ENCODE data around the gene RIPK4.
A peak's percentile ranks its signal among the peaks of the same experiment; 100 is the strongest.

RIPK4 gene

GRCh38 chr21:41780337-41781049 lies 13.6 kb upstream of the RIPK4 start:
- POLR2A ChIA-PET, result no interaction called here
- CTCF ChIA-PET, result interaction anchor here (0.8 to 9.1 kb wide), 3 partner anchors 10 to 168 kb away, joined by 3 to 188 read pairs (median 5); no protein-coding TSS in a partner anchor
- no peak overlapping the region for H3K4me3 ChIP-seq (ENCODE audit: low read depth, low read length)
- DNase-seq (ENCODE audit: low read depth, low spot score), result no peak
- TF ChIP-seq CTCF (IDR thresholded peaks at IDR 0.05; ENCODE audit: insufficient read depth, low read length, missing control alignments), result no peak

DNA sequence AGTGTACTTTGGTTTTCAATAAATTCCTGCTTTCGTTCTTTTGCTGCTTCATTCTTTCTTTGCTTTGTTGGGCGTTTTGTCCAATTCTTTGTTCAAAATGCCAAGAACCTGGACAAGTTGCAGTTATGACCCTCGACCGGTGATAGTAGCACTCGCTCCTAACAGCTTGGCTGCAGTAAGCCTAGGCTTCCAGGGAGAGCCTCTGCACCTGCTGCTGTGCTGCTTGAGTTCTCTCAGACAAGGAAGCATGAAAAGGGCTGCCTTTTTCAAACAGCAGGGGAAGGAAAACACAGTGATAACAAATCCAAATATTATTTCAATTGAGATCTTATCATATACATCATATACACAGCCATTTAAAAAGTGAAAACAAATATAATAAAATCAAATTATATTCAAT lies 12.8 kb upstream of the RIPK4 start:
- CTCF ChIA-PET, result interaction anchor here (2.2 to 9.1 kb wide), 2 partner anchors 9 to 167 kb away, joined by 6 to 188 read pairs; no protein-coding TSS in a partner anchor
- no peak for TF ChIP-seq CTCF (IDR thresholded peaks at IDR 0.05; ENCODE audit: insufficient read depth, low read length, missing control alignments)
- POLR2A ChIA-PET, result no interaction called here
- DNase-seq (ENCODE audit: low read depth, low spot score), result no peak
- no peak overlapping the region for H3K4me3 ChIP-seq (ENCODE audit: low read depth, low read length)

DNA sequence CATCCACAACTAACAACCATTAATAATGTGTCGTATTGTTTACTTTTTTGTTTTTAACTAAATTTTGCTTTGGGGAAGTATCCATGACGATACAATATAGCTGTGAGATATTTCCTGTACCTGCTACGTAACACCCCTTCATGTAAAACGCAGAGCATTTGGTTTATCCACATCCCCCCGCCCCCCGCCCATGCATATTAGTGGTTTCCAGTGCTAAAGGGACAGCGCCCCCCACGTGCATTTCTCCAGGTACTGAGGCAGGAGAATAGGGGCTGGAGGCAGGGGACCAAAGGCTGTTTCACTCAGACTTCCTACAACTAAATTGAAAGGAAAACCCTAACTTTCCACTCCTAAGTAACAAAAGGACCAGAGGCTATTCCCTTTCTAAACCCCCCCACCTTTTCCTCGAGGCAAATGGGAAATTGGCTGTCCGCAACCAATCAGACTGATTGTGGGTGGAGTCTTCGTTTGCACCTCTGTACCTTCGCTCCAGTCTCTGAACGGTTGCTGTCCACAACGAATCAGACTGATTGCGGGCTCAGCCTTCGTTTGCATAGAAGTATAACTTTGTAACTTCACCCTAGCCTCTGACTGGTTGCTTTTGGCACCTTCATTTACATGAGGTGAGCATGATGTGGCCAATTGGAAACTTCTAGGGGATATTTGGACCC lies 12.2 kb upstream of the RIPK4 start:
- no peak overlapping the region for H3K4me3 ChIP-seq (ENCODE audit: low read depth, low read length)
- no peak for TF ChIP-seq CTCF (IDR thresholded peaks at IDR 0.05; ENCODE audit: insufficient read depth, low read length, missing control alignments)
- ChIA-PET CTCF (interaction anchor here (1.2 to 9.1 kb wide), 7 partner anchors 8 to 496 kb away, joined by 3 to 188 read pairs (median 6); no protein-coding TSS in a partner anchor), POLR2A (interaction anchor here (0.7 to 0.8 kb wide), 2 partner anchors 11 to 166 kb away, joined by 3 read pairs; no protein-coding TSS in a partner anchor)
- no peak for DNase-seq (ENCODE audit: low read depth, low spot score)

GRCh38 chr21:41777951-41778815 lies 11.3 kb upstream of the RIPK4 start:
- POLR2A ChIA-PET, result interaction anchor here (0.7 to 0.8 kb wide), 2 partner anchors 10 to 165 kb away, joined by 3 read pairs; no protein-coding TSS in a partner anchor

GRCh38 chr21:41776778-41777177 lies 9.9 kb upstream of the RIPK4 start:
- ChIA-PET CTCF (interaction anchor here (0.9 to 9.1 kb wide), 10 partner anchors 8 to 494 kb away, joined by 3 to 188 read pairs (median 6); no protein-coding TSS in a partner anchor), POLR2A (no interaction called here)
- no peak for TF ChIP-seq CTCF (IDR thresholded peaks at IDR 0.05; ENCODE audit: insufficient read depth, low read length, missing control alignments)
- no peak for DNase-seq (ENCODE audit: low read depth, low spot score)
- H3K4me3 ChIP-seq (ENCODE audit: low read depth, low read length), result no peak overlapping the region

More at GRCh38 chr21:41777951-41778815, 11.3 kb upstream of the RIPK4 start:
- peak; percentile 88 for TF ChIP-seq CTCF (IDR thresholded peaks at IDR 0.05; ENCODE audit: insufficient read depth, low read length, missing control alignments)
- H3K4me3 ChIP-seq (ENCODE audit: low read depth, low read length), result no peak overlapping the region
- CTCF ChIA-PET, result interaction anchor here (0.7 to 9.1 kb wide), 13 partner anchors 9 to 495 kb away, joined by 3 to 188 read pairs (median 5); no protein-coding TSS in a partner anchor
- peak; percentile 10 for DNase-seq (ENCODE audit: low read depth, low spot score)

Measured in AG04449 (cell line).